ENCODE data around the gene DCHS2.

DNA sequence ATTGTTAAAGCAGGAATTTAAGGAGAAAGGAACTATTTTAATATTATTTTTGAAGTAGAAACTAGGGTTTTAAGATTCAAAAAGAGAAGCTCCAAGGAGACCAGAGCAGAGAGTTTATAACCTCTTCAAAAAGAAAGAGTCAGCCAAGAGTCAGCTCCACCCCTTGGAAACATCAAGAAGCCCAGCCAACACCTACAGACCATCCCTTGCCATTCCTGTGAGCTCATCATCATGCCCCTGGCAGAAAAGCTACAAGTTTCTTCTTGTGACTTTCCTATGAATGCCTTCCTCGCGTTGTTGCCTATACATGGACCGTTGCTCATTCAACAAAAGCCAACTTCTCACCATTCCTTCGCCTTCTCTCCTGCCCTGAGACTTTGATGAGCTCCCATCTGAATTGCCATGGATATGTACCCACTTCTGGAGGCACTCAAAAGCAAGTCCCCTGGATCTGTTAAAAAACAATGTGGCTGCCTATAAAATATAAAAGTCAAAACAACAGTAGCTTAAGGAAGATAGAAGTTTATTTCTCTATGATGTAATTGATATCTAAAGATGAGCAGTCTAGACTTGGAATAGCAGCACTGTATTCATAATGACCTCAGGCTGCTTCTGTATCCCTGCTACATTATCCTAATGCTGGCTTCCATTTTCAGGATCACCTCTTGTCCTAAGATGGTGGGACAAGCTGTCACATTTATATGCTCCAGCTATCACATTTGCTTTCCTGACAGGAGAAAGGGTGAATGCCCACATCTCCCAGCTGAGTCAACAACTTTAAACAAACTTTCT, 38.3 kb upstream of the DCHS2 start:
- TF ChIP-seq POLR2AphosphoS5 (IDR thresholded peaks at IDR 0.05; ENCODE audit: low read depth, low read length): no peak
- no peak for TF ChIP-seq POLR2A (IDR thresholded peaks at IDR 0.05; ENCODE audit: low read depth, low read length)
- no peak for TF ChIP-seq TAF1 (IDR thresholded peaks at IDR 0.05; ENCODE audit: low read depth, low read length)
- TF ChIP-seq PAX5 (IDR thresholded peaks at IDR 0.05; ENCODE audit: insufficient read depth, low read length, severe bottlenecking): no peak

All from GM12891 (cell line).